22Rv1 (cell line): ENCODE data around the gene SART1.

Source experiments
- ZFX ChIP-seq: fragments of 450-650 bp; IDR thresholded peaks from 2 replicates; pipeline ENCODE4 v1.6.1; 2017; ENCODE audit warnings: antibody characterized with exemption, borderline replicate concordance
- TF ChIP-seq, protein P1 (sequence below): fragments of 450-650 bp; IDR thresholded peaks from 2 replicates; pipeline ENCODE4 v1.5.1; 2017; ENCODE audit warnings: mild to moderate bottlenecking

DNA sequence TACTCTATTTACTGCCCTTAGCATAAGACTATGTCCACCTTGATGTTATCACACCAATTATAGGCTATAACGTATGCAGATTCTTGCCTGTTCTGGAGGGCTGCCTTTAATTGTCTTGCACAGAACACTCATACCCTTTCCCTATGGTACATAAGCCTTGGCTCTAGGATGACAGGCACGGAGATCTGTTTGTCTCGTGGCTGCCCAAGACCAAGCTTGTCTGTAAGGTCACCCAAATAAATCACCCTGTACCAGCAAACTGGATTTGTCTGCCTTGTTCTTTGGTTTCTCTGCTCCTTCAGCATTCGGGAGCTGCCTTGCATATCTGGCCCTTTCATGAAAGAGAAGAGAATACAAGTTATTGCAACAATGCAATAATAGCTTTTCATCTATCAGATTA lies 23.8 kb upstream of the SART1 start:
- TF ChIP-seq, protein P1, sequence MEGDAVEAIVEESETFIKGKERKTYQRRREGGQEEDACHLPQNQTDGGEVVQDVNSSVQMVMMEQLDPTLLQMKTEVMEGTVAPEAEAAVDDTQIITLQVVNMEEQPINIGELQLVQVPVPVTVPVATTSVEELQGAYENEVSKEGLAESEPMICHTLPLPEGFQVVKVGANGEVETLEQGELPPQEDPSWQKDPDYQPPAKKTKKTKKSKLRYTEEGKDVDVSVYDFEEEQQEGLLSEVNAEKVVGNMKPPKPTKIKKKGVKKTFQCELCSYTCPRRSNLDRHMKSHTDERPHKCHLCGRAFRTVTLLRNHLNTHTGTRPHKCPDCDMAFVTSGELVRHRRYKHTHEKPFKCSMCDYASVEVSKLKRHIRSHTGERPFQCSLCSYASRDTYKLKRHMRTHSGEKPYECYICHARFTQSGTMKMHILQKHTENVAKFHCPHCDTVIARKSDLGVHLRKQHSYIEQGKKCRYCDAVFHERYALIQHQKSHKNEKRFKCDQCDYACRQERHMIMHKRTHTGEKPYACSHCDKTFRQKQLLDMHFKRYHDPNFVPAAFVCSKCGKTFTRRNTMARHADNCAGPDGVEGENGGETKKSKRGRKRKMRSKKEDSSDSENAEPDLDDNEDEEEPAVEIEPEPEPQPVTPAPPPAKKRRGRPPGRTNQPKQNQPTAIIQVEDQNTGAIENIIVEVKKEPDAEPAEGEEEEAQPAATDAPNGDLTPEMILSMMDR, result no peak
- TF ChIP-seq ZFX, result no peak
